HepG2 (cell line): ENCODE data around the gene PHLDB1. TPM values are rescaled to one million over a fixed set of nuclear protein-coding genes. Genes with fewer than 3 reads are reported as not detected.

Experiments used
- CBFB ChIP-seq: sonication (generic); formaldehyde crosslinking; IDR thresholded peaks from 2 replicates; pipeline ENCODE4 v1.4.0; 2020; ENCODE audit warnings: missing genetic modification reagents
- CTCF ChIP-seq: sonication (generic); formaldehyde crosslinking; IDR thresholded peaks from 2 replicates; pipeline ENCODE4 v1.5.0; 2020; ENCODE audit warnings: mild to moderate bottlenecking, missing genetic modification reagents, moderate library complexity
- ISX ChIP-seq: sonication (generic); formaldehyde crosslinking; conservative IDR thresholded peaks from 2 replicates; pipeline ENCODE4 v1.5.0; 2020; ENCODE audit warnings: missing genetic modification reagents
- JDP2 ChIP-seq: sonication (generic); formaldehyde crosslinking; IDR thresholded peaks from 2 replicates; pipeline ENCODE4 v1.8.1; 2022; ENCODE audit warnings: missing genetic modification reagents, borderline replicate concordance
- KDM6A ChIP-seq: IDR thresholded peaks from 2 replicates; pipeline ENCODE4 v1.6.1; 2016; ENCODE audit warnings: low read depth
- MATR3 ChIP-seq: sonication (generic); formaldehyde crosslinking; IDR thresholded peaks from 2 replicates; pipeline ENCODE4 v1.4.0; 2020; ENCODE audit warnings: missing genetic modification reagents
- MTF1 ChIP-seq: sonication (generic); formaldehyde crosslinking; IDR thresholded peaks from 2 replicates; pipeline ENCODE4 v1.5.0; 2020; ENCODE audit warnings: missing genetic modification reagents
- NR2C2 ChIP-seq: sonication (generic); formaldehyde crosslinking; IDR thresholded peaks from 2 replicates; pipeline ENCODE4 v1.4.0; 2020; ENCODE audit warnings: missing genetic modification reagents, mild to moderate bottlenecking, moderate library complexity, borderline replicate concordance
- NR3C1 ChIP-seq: sonication (generic); formaldehyde crosslinking; IDR thresholded peaks from 2 replicates; pipeline ENCODE4 v1.4.0; 2020; ENCODE audit warnings: missing genetic modification reagents
- PRDM10 ChIP-seq: sonication (generic); formaldehyde crosslinking; IDR thresholded peaks from 2 replicates; pipeline ENCODE4 v1.4.0; 2020; ENCODE audit warnings: low read depth, missing genetic modification reagents
- SATB2 ChIP-seq: sonication (generic); formaldehyde crosslinking; IDR thresholded peaks from 2 replicates; pipeline ENCODE4 v1.5.0; 2020; ENCODE audit warnings: missing genetic modification reagents
- SP2 ChIP-seq: sonication (generic); formaldehyde crosslinking; IDR thresholded peaks from 2 replicates; pipeline ENCODE4 v1.5.1; 2020; ENCODE audit warnings: mild to moderate bottlenecking, missing genetic modification reagents
- TAF15 ChIP-seq: fragments of 200-400 bp; formaldehyde crosslinking; IDR thresholded peaks from one replicate; pipeline ENCODE4 v1.6.1; 2018; ENCODE audit warnings: mild to moderate bottlenecking, low read depth, low read length; ENCODE audit not compliant: poor library complexity, severe bottlenecking
- TOE1 ChIP-seq: sonication (generic); formaldehyde crosslinking; IDR thresholded peaks from 2 replicates; pipeline ENCODE4 v1.4.0; 2020; ENCODE audit warnings: mild to moderate bottlenecking, missing genetic modification reagents
- ZNF138 ChIP-seq: sonication (generic); formaldehyde crosslinking; IDR thresholded peaks from 2 replicates; pipeline ENCODE4 v1.5.0; 2020; ENCODE audit warnings: mild to moderate bottlenecking, low read depth, missing genetic modification reagents
- ZNF235 ChIP-seq: sonication (generic); formaldehyde crosslinking; IDR thresholded peaks from 2 replicates; pipeline ENCODE4 v1.8.1; 2023; ENCODE audit warnings: mild to moderate bottlenecking, missing genetic modification reagents, borderline replicate concordance
- ZNF317 ChIP-seq: sonication (generic); formaldehyde crosslinking; IDR thresholded peaks from 2 replicates; pipeline ENCODE4 v1.5.0; 2020; ENCODE audit warnings: mild to moderate bottlenecking, missing genetic modification reagents
- ZNF335 ChIP-seq: sonication (generic); formaldehyde crosslinking; IDR thresholded peaks from 2 replicates; pipeline ENCODE4 v1.4.0; 2020; ENCODE audit warnings: missing genetic modification reagents
- ZNF446 ChIP-seq: sonication (generic); formaldehyde crosslinking; IDR thresholded peaks from 2 replicates; pipeline ENCODE4 v1.5.0; 2020; ENCODE audit warnings: mild to moderate bottlenecking, missing genetic modification reagents
- ZNF460 ChIP-seq: sonication (generic); formaldehyde crosslinking; IDR thresholded peaks from 2 replicates; pipeline ENCODE4 v1.5.1; 2020; ENCODE audit warnings: missing genetic modification reagents, mild to moderate bottlenecking, borderline replicate concordance
- ZNF576 ChIP-seq: sonication (generic); formaldehyde crosslinking; IDR thresholded peaks from 2 replicates; pipeline ENCODE4 v1.4.0; 2020; ENCODE audit warnings: mild to moderate bottlenecking, missing genetic modification reagents
- ZNF597 ChIP-seq: sonication (generic); formaldehyde crosslinking; IDR thresholded peaks from 2 replicates; pipeline ENCODE4 v1.5.0; 2020; ENCODE audit warnings: missing genetic modification reagents
- ZNF674 ChIP-seq: sonication (generic); formaldehyde crosslinking; IDR thresholded peaks from 2 replicates; pipeline ENCODE4 v1.5.0; 2020; ENCODE audit warnings: low read depth, mild to moderate bottlenecking, missing genetic modification reagents
- ZNF790 ChIP-seq: sonication (generic); formaldehyde crosslinking; IDR thresholded peaks from 2 replicates; pipeline ENCODE4 v1.8.0; 2022; ENCODE audit warnings: missing genetic modification reagents, mild to moderate bottlenecking, borderline replicate concordance
- ZNF891 ChIP-seq: sonication (generic); formaldehyde crosslinking; IDR thresholded peaks from 2 replicates; pipeline ENCODE4 v1.5.0; 2020; ENCODE audit warnings: mild to moderate bottlenecking, missing genetic modification reagents
- ZSCAN29 ChIP-seq: sonication (generic); formaldehyde crosslinking; conservative IDR thresholded peaks from 2 replicates; pipeline ENCODE4 v1.4.0; 2020; ENCODE audit warnings: mild to moderate bottlenecking, missing genetic modification reagents
- polyA plus RNA-seq, 8 experiments: library from polyadenylated mRNA; depleted of rRNA in 3 of 8; stranded (reverse) in 7 of 8; unstranded in 1 of 8; fragments of >200 nt; fragmentation: Illumina TruSeq in 4 of 8; extraction: Trizol in 4 of 8; gene quantifications; 2 replicates each; pipeline versions ENCODE4 v1.2.1 to v1.2.3, GENCODE V29; 2011 to 2016; ENCODE audit warnings: low read depth in 4 of 8, missing spikeins in 1 of 8, mixed read lengths in 1 of 8; ENCODE audit not compliant: insufficient read depth in 1 of 8
- total RNA-seq, 5 experiments: library from RNA; depleted of rRNA; stranded (reverse); fragments of >200 nt; fragmentation: Illumina TruSeq; extraction: Trizol; gene quantifications; 2 replicates each; pipeline ENCODE4 v1.2.3, GENCODE V29; 2016; ENCODE audit warnings: low read depth in 1 of 5

PHLDB1 gene
- total and polyA plus RNA-seq, 2 of the 13 experiments (the other 11 are each of a cell fraction or from before 2014, with no cell fraction given), result 13.8 to 14.2 TPM

DNA sequence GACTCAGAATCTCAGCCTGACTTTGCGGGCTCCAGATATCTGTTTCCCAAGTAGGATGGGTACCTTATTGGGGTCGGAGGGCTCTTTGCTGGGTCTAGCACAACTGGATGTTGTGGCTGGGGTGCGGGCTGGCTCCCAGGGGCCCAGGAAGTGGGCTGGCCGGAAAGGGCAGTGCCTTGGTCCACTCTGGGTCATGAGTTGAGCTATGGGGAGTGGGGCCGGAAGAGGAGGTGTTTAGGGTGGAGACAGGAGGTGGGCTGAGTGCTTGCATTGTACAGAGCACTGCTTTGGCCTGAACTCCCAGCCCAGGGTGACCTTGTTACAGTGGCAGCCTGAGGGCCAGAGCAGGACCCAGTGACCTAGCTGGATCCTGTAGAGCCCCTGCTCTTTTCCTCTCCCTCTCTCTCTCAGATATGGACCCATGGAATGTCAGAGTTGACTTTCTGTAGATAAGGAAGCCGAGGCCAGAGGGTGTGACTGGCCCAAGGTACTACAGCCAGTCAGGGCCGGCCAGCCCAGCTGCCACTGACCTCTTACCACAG lies 13.2 kb downstream of the PHLDB1 start (continued):
- TF ChIP-seq PRDM10 (CRISPR knock-in tag) (no peak; the same call in 1 of the 2 replicates), ISX (CRISPR knock-in tag) (no peak), NR3C1 (no peak), JDP2 (CRISPR knock-in tag) (no peak), ZNF576 (CRISPR knock-in tag) (no peak), ZNF335 (no peak), ZNF317 (CRISPR knock-in tag) (no peak), MTF1 (CRISPR knock-in tag) (no peak), TOE1 (CRISPR knock-in tag) (no peak), ZNF446 (CRISPR knock-in tag) (no peak), ZSCAN29 (CRISPR knock-in tag) (peak; percentile 66; the same call in 1 of the 2 replicates), KDM6A (CRISPR knock-in tag) (no peak), SATB2 (no peak), ZNF138 (CRISPR knock-in tag) (no peak), NR2C2 (CRISPR knock-in tag) (peak; percentile 79), ZNF790 (CRISPR knock-in tag) (0 out of 2 replicates have a peak, but pooled peaks have one; percentile 15), ZNF235 (CRISPR knock-in tag) (no peak), ZNF460 (no peak), SP2 (CRISPR knock-in tag) (peak; percentile 23; the same call in 1 of the 2 replicates), ZNF891 (CRISPR knock-in tag) (no peak), ZNF597 (CRISPR knock-in tag) (no peak), MATR3 (CRISPR knock-in tag) (no peak), CTCF (CRISPR knock-in tag) (peak; percentile 16; the same call in 1 of the 2 replicates), TAF15 (no peak), CBFB (peak; percentile 27; the same call in 1 of the 2 replicates), ZNF674 (CRISPR knock-in tag) (no peak)
